Neural cell (in vitro differentiated cells): ENCODE results near the gene INVS.

Experiments
- EP300 ChIP-seq: fragments of 450-650 bp; conservative IDR thresholded peaks from 2 replicates; pipeline ENCODE4 v1.6.1; 2014; ENCODE audit warnings: antibody characterized with exemption, mild to moderate bottlenecking, moderate library complexity; ENCODE audit not compliant: poor library complexity, severe bottlenecking
- EZH2 ChIP-seq: fragments of 200-600, 300-800 bp; shearing (Covaris generic), sonication (generic); IDR thresholded peaks from 2 replicates; pipeline ENCODE4 v1.6.1; 2014; ENCODE audit warnings: antibody characterized with exemption, low read length, borderline replicate concordance, mild to moderate bottlenecking; ENCODE audit not compliant: insufficient read depth, poor library complexity, severe bottlenecking
- POLR2AphosphoS5 ChIP-seq: IDR thresholded peaks from 2 replicates; pipeline ENCODE4 v1.6.1; 2012
- RAD21 ChIP-seq: fragments of 450-650 bp; conservative IDR thresholded peaks from 2 replicates; pipeline ENCODE4 v1.6.1; 2014; ENCODE audit warnings: antibody characterized with exemption, mild to moderate bottlenecking, moderate library complexity
- REST ChIP-seq: IDR thresholded peaks from 2 replicates; pipeline ENCODE4 v1.6.1; 2012; ENCODE audit warnings: borderline replicate concordance
- SMC3 ChIP-seq: fragments of 450-650 bp; conservative IDR thresholded peaks from 2 replicates; pipeline ENCODE4 v1.6.1; 2014; ENCODE audit warnings: antibody characterized with exemption, mild to moderate bottlenecking, moderate library complexity; ENCODE audit not compliant: poor library complexity
- TF ChIP-seq, protein P1 (sequence below): fragments of 450-650 bp; IDR thresholded peaks from 2 replicates; pipeline ENCODE4 v1.5.1; 2014; ENCODE audit warnings: antibody characterized with exemption, mild to moderate bottlenecking, moderate library complexity; ENCODE audit not compliant: poor library complexity, severe bottlenecking

DNA sequence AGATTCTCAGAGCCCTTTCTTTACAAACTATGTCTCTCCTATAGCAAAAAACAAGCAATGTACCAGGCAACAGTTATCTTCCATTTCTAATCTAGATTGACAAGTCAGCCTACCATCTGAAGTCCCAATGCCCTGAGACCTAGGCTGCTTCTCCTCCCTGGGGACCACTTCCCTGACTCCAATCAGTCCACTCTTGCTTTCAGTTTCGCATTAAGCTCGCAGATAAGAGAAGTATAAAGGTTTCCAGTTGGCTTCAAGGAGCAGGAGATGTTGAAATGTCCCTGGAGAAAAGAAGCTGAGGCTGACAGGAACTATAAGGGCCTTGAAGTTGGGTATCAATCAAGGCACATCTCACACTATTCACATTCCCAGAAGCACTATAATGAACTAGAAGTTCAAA lies 32.5 kb upstream of the INVS start:
- TF ChIP-seq, protein P1, sequence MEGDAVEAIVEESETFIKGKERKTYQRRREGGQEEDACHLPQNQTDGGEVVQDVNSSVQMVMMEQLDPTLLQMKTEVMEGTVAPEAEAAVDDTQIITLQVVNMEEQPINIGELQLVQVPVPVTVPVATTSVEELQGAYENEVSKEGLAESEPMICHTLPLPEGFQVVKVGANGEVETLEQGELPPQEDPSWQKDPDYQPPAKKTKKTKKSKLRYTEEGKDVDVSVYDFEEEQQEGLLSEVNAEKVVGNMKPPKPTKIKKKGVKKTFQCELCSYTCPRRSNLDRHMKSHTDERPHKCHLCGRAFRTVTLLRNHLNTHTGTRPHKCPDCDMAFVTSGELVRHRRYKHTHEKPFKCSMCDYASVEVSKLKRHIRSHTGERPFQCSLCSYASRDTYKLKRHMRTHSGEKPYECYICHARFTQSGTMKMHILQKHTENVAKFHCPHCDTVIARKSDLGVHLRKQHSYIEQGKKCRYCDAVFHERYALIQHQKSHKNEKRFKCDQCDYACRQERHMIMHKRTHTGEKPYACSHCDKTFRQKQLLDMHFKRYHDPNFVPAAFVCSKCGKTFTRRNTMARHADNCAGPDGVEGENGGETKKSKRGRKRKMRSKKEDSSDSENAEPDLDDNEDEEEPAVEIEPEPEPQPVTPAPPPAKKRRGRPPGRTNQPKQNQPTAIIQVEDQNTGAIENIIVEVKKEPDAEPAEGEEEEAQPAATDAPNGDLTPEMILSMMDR = no peak
- no peak for TF ChIP-seq EP300
- no peak for TF ChIP-seq POLR2AphosphoS5
- no peak for TF ChIP-seq SMC3
- no peak for TF ChIP-seq EZH2
- TF ChIP-seq RAD21 = no peak
- TF ChIP-seq REST = no peak
